Coronary artery (tissue), 2 donors: Measurements from ENCODE around the gene PTGES3.

Experiments used
- DNase-seq: peaks from one replicate; pipeline ENCODE4 v3.0.0-alpha.2; 2017; ENCODE audit warnings: low spot score
- H3K27ac ChIP-seq, 2 donors: fragments of 200-600 bp; sonication (generic); one replicate each; pipeline ENCODE4 v1.5.1; 2016 to 2019
- H3K4me3 ChIP-seq: fragments of 200-600 bp; sonication (generic); 2 replicates; pipeline ENCODE4 v1.5.1; 2016; ENCODE audit warnings: mild to moderate bottlenecking, moderate library complexity
- CTCF ChIP-seq: fragments of 200-600 bp; sonication (generic); IDR thresholded peaks from one replicate; pipeline ENCODE4 v1.5.1; 2019; ENCODE audit warnings: antibody characterized with exemption

The PTGES3 gene

GRCh38 chr12:56645717-56646446 is 42.2 kb downstream of the PTGES3 start, which contains the start of gene ATP5F1B:
Gene ATP5F1B, minus strand, starts transcription at chr12:56645984. Its CDS starts 21 bp downstream, at chr12:56645963.
- TF ChIP-seq CTCF: no peak
- DNase-seq: peak; percentile 96
- peak within 1 kb of the TSS; percentile 89 for H3K4me3 ChIP-seq
- peak within 1 kb of the TSS; percentile 77 to 92 for H3K27ac ChIP-seq

GRCh38 chr12:56645201-56645716 is 42.8 kb downstream of the PTGES3 start:
- DNase-seq: no peak
- peak overlapping the region; percentile 77 to 92 for H3K27ac ChIP-seq
- peak overlapping the region; percentile 89 for H3K4me3 ChIP-seq

GRCh38 chr12:56644654-56645053 is 43.4 kb downstream of the PTGES3 start:
- no peak for TF ChIP-seq CTCF

More at GRCh38 chr12:56645201-56645716, 42.8 kb downstream of the PTGES3 start:
- TF ChIP-seq CTCF: no peak

GRCh38 chr12:56641219-56641618 is 46.9 kb downstream of the PTGES3 start:
- H3K27ac ChIP-seq: no peak overlapping the region
- no peak overlapping the region for H3K4me3 ChIP-seq
- DNase-seq: no peak
- TF ChIP-seq CTCF: no peak

More at GRCh38 chr12:56644654-56645053, 43.4 kb downstream of the PTGES3 start:
- peak overlapping the region; percentile 89 for H3K4me3 ChIP-seq
- peak overlapping the region; percentile 77 to 92 for H3K27ac ChIP-seq
- no peak for DNase-seq

GRCh38 chr12:56637621-56638020 is 50.5 kb downstream of the PTGES3 start:
- no peak overlapping the region for H3K4me3 ChIP-seq
- DNase-seq: no peak
- peak overlapping the region; percentile 98 for H3K27ac ChIP-seq
- no peak for TF ChIP-seq CTCF

- H3K4me3 ChIP-seq: peak overlapping the region; percentile 96
- TF ChIP-seq CTCF: peak; percentile 34
- DNase-seq: peak; percentile 100
- H3K27ac ChIP-seq: peak overlapping the region; percentile 98
These were observed 51.2 kb downstream of the PTGES3 start for GRCh38 chr12:56636675-56637540.
